HepG2 (cell line): Measurements from ENCODE around the gene HINFP. TPM values are rescaled to one million over a fixed set of nuclear protein-coding genes. Genes with fewer than 3 reads are reported as not detected.
A peak's percentile ranks its signal among the peaks of the same experiment; 100 is the strongest.

ENCODE experiments used
- BRD4 ChIP-seq: sonication (generic); formaldehyde crosslinking; IDR thresholded peaks from 2 replicates; pipeline ENCODE4 v1.4.0; 2020; ENCODE audit warnings: missing genetic modification reagents
- CHCHD3 ChIP-seq: sonication (generic); formaldehyde crosslinking; IDR thresholded peaks from 2 replicates; pipeline ENCODE4 v1.8.0; 2022; ENCODE audit warnings: mild to moderate bottlenecking, missing genetic modification reagents, moderate library complexity
- CHD4 ChIP-seq: fragments of 200-600 bp; sonication (generic); IDR thresholded peaks from 2 replicates; pipeline ENCODE4 v1.7.0; 2017; ENCODE audit warnings: mild to moderate bottlenecking, low read length, borderline replicate concordance
- EED ChIP-seq: sonication (generic); formaldehyde crosslinking; IDR thresholded peaks from 2 replicates; pipeline ENCODE4 v1.5.0; 2020; ENCODE audit warnings: mild to moderate bottlenecking, missing genetic modification reagents
- ELF4 ChIP-seq: sonication (generic); formaldehyde crosslinking; IDR thresholded peaks from 2 replicates; pipeline ENCODE4 v1.5.0; 2020; ENCODE audit warnings: missing genetic modification reagents, mild to moderate bottlenecking, moderate library complexity, borderline replicate concordance
- HDAC6 ChIP-seq: fragments of 200-600 bp; sonication (generic); IDR thresholded peaks from 2 replicates; pipeline ENCODE4 v1.7.0; 2017; ENCODE audit warnings: mild to moderate bottlenecking, antibody characterized with exemption, low read length, low read depth
- HINFP ChIP-seq: sonication (generic); formaldehyde crosslinking; IDR thresholded peaks from 2 replicates; pipeline ENCODE4 v1.4.0; 2020; ENCODE audit warnings: low read depth, mild to moderate bottlenecking, missing genetic modification reagents
- HNRNPK ChIP-seq: fragments of 200-400 bp; formaldehyde crosslinking; IDR thresholded peaks from 2 replicates; pipeline ENCODE4 v1.6.1; 2018; ENCODE audit warnings: low read length, low read depth, moderate library complexity, mild to moderate bottlenecking; ENCODE audit not compliant: poor library complexity, severe bottlenecking
- HOXA3 ChIP-seq: sonication (generic); formaldehyde crosslinking; IDR thresholded peaks from 2 replicates; pipeline ENCODE4 v1.5.0; 2020; ENCODE audit warnings: missing genetic modification reagents
- IKZF4 ChIP-seq: sonication (generic); formaldehyde crosslinking; IDR thresholded peaks from 2 replicates; pipeline ENCODE4 v1.5.1; 2020; ENCODE audit warnings: borderline replicate concordance, mild to moderate bottlenecking, low read depth, missing genetic modification reagents; ENCODE audit errors: not compliant biosample characterization
- RERE ChIP-seq: IDR thresholded peaks from 2 replicates; pipeline ENCODE4 v1.6.1; 2016; ENCODE audit warnings: low read depth, missing genetic modification reagents, missing compliant biosample characterization
- SNAPC5 ChIP-seq: sonication (generic); formaldehyde crosslinking; IDR thresholded peaks from 2 replicates; pipeline ENCODE4 v1.8.1; 2023; ENCODE audit warnings: mild to moderate bottlenecking, missing genetic modification reagents, borderline replicate concordance
- SUZ12 ChIP-seq: fragments of 150-350 bp; IDR thresholded peaks from 2 replicates; pipeline ENCODE4 v1.6.1; 2014; ENCODE audit warnings: low read depth, low read length
- ZNF121 ChIP-seq: sonication (generic); formaldehyde crosslinking; IDR thresholded peaks from 2 replicates; pipeline ENCODE4 v1.5.0; 2020; ENCODE audit warnings: mild to moderate bottlenecking, missing genetic modification reagents
- ZNF296 ChIP-seq: sonication (generic); formaldehyde crosslinking; conservative IDR thresholded peaks from 2 replicates; pipeline ENCODE4 v1.5.0; 2020; ENCODE audit warnings: mild to moderate bottlenecking, missing genetic modification reagents
- ZNF562 ChIP-seq: sonication (generic); formaldehyde crosslinking; IDR thresholded peaks from 2 replicates; pipeline ENCODE4 v1.8.0; 2022; ENCODE audit warnings: missing genetic modification reagents, borderline replicate concordance
- ZNF614 ChIP-seq: IDR thresholded peaks from 2 replicates; pipeline ENCODE4 v1.6.1; 2018; ENCODE audit warnings: missing biosample characterization, missing genetic modification reagents, inconsistent platforms, borderline replicate concordance
- ZNF713 ChIP-seq: sonication (generic); formaldehyde crosslinking; IDR thresholded peaks from 2 replicates; pipeline ENCODE4 v1.4.0; 2020; ENCODE audit warnings: mild to moderate bottlenecking, missing genetic modification reagents
- ZNF841 ChIP-seq: sonication (generic); formaldehyde crosslinking; IDR thresholded peaks from 2 replicates; pipeline ENCODE4 v1.8.1; 2023; ENCODE audit warnings: missing genetic modification reagents, borderline replicate concordance
- ZXDC ChIP-seq: sonication (generic); formaldehyde crosslinking; IDR thresholded peaks from 2 replicates; pipeline ENCODE4 v1.5.0; 2020; ENCODE audit warnings: mild to moderate bottlenecking, missing genetic modification reagents
- polyA plus RNA-seq, 8 experiments: library from polyadenylated mRNA; depleted of rRNA in 3 of 8; stranded (reverse) in 7 of 8; unstranded in 1 of 8; fragments of >200 nt; fragmentation: Illumina TruSeq in 4 of 8; extraction: Trizol in 4 of 8; gene quantifications; 2 replicates each; pipeline versions ENCODE4 v1.2.1 to v1.2.3, GENCODE V29; 2011 to 2016; ENCODE audit warnings: low read depth in 4 of 8, missing spikeins in 1 of 8, mixed read lengths in 1 of 8; ENCODE audit not compliant: insufficient read depth in 1 of 8
- total RNA-seq, 5 experiments: library from RNA; depleted of rRNA; stranded (reverse); fragments of >200 nt; fragmentation: Illumina TruSeq; extraction: Trizol; gene quantifications; 2 replicates each; pipeline ENCODE4 v1.2.3, GENCODE V29; 2016; ENCODE audit warnings: low read depth in 1 of 5

HINFP gene
- total and polyA plus RNA-seq, 2 of the 13 experiments (the other 11 are each of a cell fraction or from before 2014, with no cell fraction given) = 15.1 to 21.4 TPM

- TF ChIP-seq RERE (no peak), ZNF841 (CRISPR knock-in tag) (no peak), ELF4 (CRISPR knock-in tag) (no peak), BRD4 (CRISPR knock-in tag) (no peak), SUZ12 (no peak), HDAC6 (no peak), CHCHD3 (CRISPR knock-in tag) (no peak), HNRNPK (no peak), IKZF4 (peak; percentile 82), HOXA3 (CRISPR knock-in tag) (peak; percentile 79), EED (CRISPR knock-in tag) (no peak), ZNF562 (CRISPR knock-in tag) (no peak), ZNF614 (peak; percentile 60; the same call in 1 of the 2 replicates), HINFP (peak; percentile 65; the same call in 1 of the 2 replicates), ZNF296 (CRISPR knock-in tag) (no peak), ZXDC (CRISPR knock-in tag) (no peak), ZNF713 (no peak), ZNF121 (CRISPR knock-in tag) (no peak), SNAPC5 (CRISPR knock-in tag) (peak; percentile 59; the same call in 1 of the 2 replicates), CHD4 (no peak)
Measured at GRCh38 chr11:119084663-119085436, 36.5 kb upstream of the HINFP start, which contains the start of gene HMBS (continued).
